Erythroblast (primary cell): Measurements from ENCODE around the gene WFDC8.

Experiments used
- GATA1 ChIP-seq: IDR thresholded peaks from 2 replicates; pipeline ENCODE4 v1.6.1; 2011; ENCODE audit warnings: low read depth, mild to moderate bottlenecking, control low read depth, low read length, moderate library complexity
- POLR2A ChIP-seq: IDR thresholded peaks from 2 replicates; pipeline ENCODE4 v1.6.1; 2011; ENCODE audit warnings: mild to moderate bottlenecking, low read length

- TF ChIP-seq POLR2A (no peak), GATA1 (no peak)
Measured at GRCh38 chr20:45539382-45539781, 39.7 kb downstream of the WFDC8 start, which contains the start of gene WFDC6.
